Stomach (tissue), 9 donors: ENCODE results near the gene MMEL1. TPM values are rescaled to one million over a fixed set of nuclear protein-coding genes. Genes with fewer than 3 reads are reported as not detected.
A peak's percentile ranks its signal among the peaks of the same experiment; 100 is the strongest.

Experiments
- DNase-seq, 2 donors: peaks; one replicate each; pipeline versions ENCODE4 v3.0.0 to v3.0.0-alpha.2; 2013 to 2019
- H3K27ac ChIP-seq, 5 donors: fragments of 200-600 bp in 4 of 5; sonication (generic) in 4 of 5; one replicate each; pipeline ENCODE4 v1.5.1; 2013 to 2019; ENCODE audit warnings: mild to moderate bottlenecking in 1 of 5, moderate library complexity in 1 of 5
- H3K27me3 ChIP-seq, 3 donors: fragments of 200-600 bp; sonication (generic); one replicate each; pipeline ENCODE4 v1.5.1; 2017 to 2019; ENCODE audit warnings: mixed run types in 1 of 3
- H3K36me3 ChIP-seq, 4 donors: fragments of 200-600 bp; sonication (generic); 1 replicate in 3 of 4; 2 replicates in 1 of 4; pipeline ENCODE4 v1.5.1; 2016 to 2019
- H3K4me1 ChIP-seq, 4 donors: fragments of 200-600 bp; sonication (generic); one replicate each; pipeline ENCODE4 v1.5.1; 2016 to 2019
- H3K4me3 ChIP-seq, 4 donors: fragments of 200-600 bp; sonication (generic) in 3 of 4; one replicate each; pipeline ENCODE4 v1.5.1; 2016 to 2019; ENCODE audit warnings: mild to moderate bottlenecking in 1 of 4
- H3K9me3 ChIP-seq, 4 donors: fragments of 200-600 bp; sonication (generic); one replicate each; pipeline ENCODE4 v1.5.1; 2016 to 2019
- CTCF ChIP-seq, 7 experiments: fragments of 450-650 bp in 4 of 7; fragments of 200-600 bp in 3 of 7; sonication (generic) in 3 of 7; IDR thresholded peaks; one replicate each; pipeline ENCODE4 v1.5.1; 2016 to 2019; ENCODE audit warnings: antibody characterized with exemption in 7 of 7, control low read depth in 2 of 7, mild to moderate bottlenecking in 1 of 7
- EP300 ChIP-seq: sonication (generic); formaldehyde crosslinking; IDR thresholded peaks from one replicate; pipeline ENCODE4 v1.6.1; 2017; ENCODE audit warnings: antibody characterized with exemption
- POLR2A ChIP-seq, 4 donors: fragments of 450-650 bp; IDR thresholded peaks; one replicate each; pipeline ENCODE4 v1.6.1; 2016; ENCODE audit warnings: antibody characterized with exemption in 4 of 4, control low read depth in 2 of 4, mild to moderate bottlenecking in 1 of 4, moderate library complexity in 1 of 4
- POLR2AphosphoS5 ChIP-seq, 3 donors: sonication (generic); formaldehyde crosslinking; IDR thresholded peaks; one replicate each; pipeline ENCODE4 v1.6.1; 2016; ENCODE audit warnings: antibody characterized with exemption in 3 of 3
- WGBS, 5 donors: extraction: QIAGEN DNeasy Blood & Tissue Kit in 3 of 5; methylation state at CpG; one replicate each; pipeline versions ENCODE4 v1.1.5 to v1.1.7; 2013 to 2018; 5-methylcytosine and 5-hydroxymethylcytosine counted together
- intact Hi-C: fragments of 100-400 bp; cut with DNase I; formaldehyde crosslinking; loops from one replicate; pipeline ENCODE4 v1.15.1; 2023; ENCODE audit warnings: low total_unique reads
- polyA plus RNA-seq, 3 donors: library from polyadenylated mRNA; stranded (reverse); fragments of 200-250 nt; gene quantifications; one replicate each; pipeline ENCODE4 v1.2.3, GENCODE V29; 2013
- total RNA-seq, 5 donors: library from RNA; depleted of rRNA; stranded (reverse); fragments of >200 nt; gene quantifications; one replicate each; pipeline versions ENCODE4 v1.1.0 to v1.2.3, GENCODE V29; 2014 to 2016
- donor health status: healthy with polysubstance abuse.
- donor health status: Bipolar disorder and iron deficiency.
- donor health status: healthy.

The MMEL1 gene
- total and polyA plus RNA-seq, 8 donors = 1.3 to 190 (median 23.6) TPM

- intact Hi-C loops = loop anchor here (10.0 kb wide), 3 partner anchors 58 to 228 kb away; partner anchors contain the start of genes PEX10 and PRXL2B
- Histone ChIP-seq H3K36me3 (no peaks in the 10 kb centered on the region), H3K4me3 (peak overlapping the region; percentile 72 to 98 (median 94)), H3K9me3 (peaks cover 5 to 23% (median 20%) of the 10 kb centered on the region in 4 donors), H3K27me3 (no peaks in the 10 kb centered on the region), H3K27ac (peak overlapping the region; percentile 83 to 91 (median 90)), H3K4me1 (peaks cover 17 to 28% (median 26%) of the 10 kb centered on the region in 4 donors)
- peak; percentile 90 to 98 for DNase-seq
- WGBS, 5 donors = 0 to 1% (median 0%) methylated on average over 37 to 84 of the region's 84 CpGs
- peak; percentile 53 to 92 (median 70) for TF ChIP-seq POLR2AphosphoS5 (IDR thresholded peaks at IDR 0.05)
- no peak for TF ChIP-seq EP300
- peak in 1 of 4 donors; percentile 61 for TF ChIP-seq POLR2A (IDR thresholded peaks at IDR 0.05)
- peak in 1 of 7 experiments; percentile 20 for TF ChIP-seq CTCF (IDR thresholded peaks at IDR 0.05)
Observed at GRCh38 chr1:2642560-2643413, 10.0 kb upstream of the MMEL1 start.

- no peaks in the 10 kb centered on the region for H3K36me3 ChIP-seq
- peak in 1 of 2 donors; percentile 23 for DNase-seq
- peaks cover 17 to 28% (median 26%) of the 10 kb centered on the region in 4 donors for H3K4me1 ChIP-seq
- TF ChIP-seq CTCF (IDR thresholded peaks at IDR 0.05) (no peak), EP300 (no peak), POLR2A (IDR thresholded peaks at IDR 0.05) (no peak), POLR2AphosphoS5 (IDR thresholded peaks at IDR 0.05) (no peak)
- intact Hi-C loops = loop anchor here (10.0 kb wide), 3 partner anchors 57 to 227 kb away; partner anchors contain the start of genes PEX10 and PRXL2B
- 21 to 33% (median 27%) methylated on average over 9 to 11 of the region's 11 CpGs for WGBS, 5 donors
- H3K4me3 ChIP-seq = peak overlapping the region; percentile 72 to 98 (median 94)
- peaks cover 0 to 6% (median 0%) of the 10 kb centered on the region in 3 donors for H3K27me3 ChIP-seq
- peak overlapping the region in 4 of 5 donors; percentile 83 to 91 (median 90) for H3K27ac ChIP-seq
- H3K9me3 ChIP-seq = peaks cover 5 to 18% (median 16%) of the 10 kb centered on the region in 4 donors
Observed at GRCh38 chr1:2642131-2642559, 9.3 kb upstream of the MMEL1 start.

- peak overlapping the region in 1 of 5 donors; percentile 90 for H3K27ac ChIP-seq
- H3K36me3 ChIP-seq = no peaks in the 10 kb centered on the region
- peak in 1 of 2 donors; percentile 24 for DNase-seq
- no peak for TF ChIP-seq POLR2AphosphoS5 (IDR thresholded peaks at IDR 0.05)
- TF ChIP-seq CTCF (IDR thresholded peaks at IDR 0.05) = no peak
- TF ChIP-seq EP300 = no peak
- no peak for TF ChIP-seq POLR2A (IDR thresholded peaks at IDR 0.05)
- peaks cover 17 to 28% (median 26%) of the 10 kb centered on the region in 4 donors for H3K4me1 ChIP-seq
- 87 to 97% (median 92%) methylated on average over 5 to 34 of the region's 34 CpGs for WGBS, 5 donors
- H3K9me3 ChIP-seq = peaks cover 3 to 18% (median 16%) of the 10 kb centered on the region in 4 donors
- H3K27me3 ChIP-seq = peaks cover 0 to 12% (median 4%) of the 10 kb centered on the region in 3 donors
- intact Hi-C loops = loop anchor here (10.0 kb wide), 3 partner anchors 57 to 227 kb away; partner anchors contain the start of genes PEX10 and PRXL2B
- H3K4me3 ChIP-seq = peak overlapping the region; percentile 72 to 98 (median 94)
Observed at GRCh38 chr1:2641381-2642130, 8.7 kb upstream of the MMEL1 start.

GRCh38 chr1:2640626-2641025, 7.8 kb upstream of the MMEL1 start:
- H3K36me3 ChIP-seq = no peaks in the 10 kb centered on the region
- no peak for TF ChIP-seq EP300
- TF ChIP-seq CTCF (IDR thresholded peaks at IDR 0.05) = no peak
- no peak for TF ChIP-seq POLR2AphosphoS5 (IDR thresholded peaks at IDR 0.05)
- TF ChIP-seq POLR2A (IDR thresholded peaks at IDR 0.05) = no peak
- intact Hi-C loops = loop anchor here (10.0 kb wide), 3 partner anchors 56 to 226 kb away; partner anchors contain the start of genes PEX10 and PRXL2B

More at GRCh38 chr1:2640626-2641025, 7.8 kb upstream of the MMEL1 start:
- Histone ChIP-seq H3K27ac (no peak overlapping the region), H3K27me3 (peaks cover 0 to 21% (median 4%) of the 10 kb centered on the region in 3 donors), H3K9me3 (peaks cover 0 to 10% (median 10%) of the 10 kb centered on the region in 4 donors), H3K4me1 (peaks cover 17 to 28% (median 26%) of the 10 kb centered on the region in 4 donors), H3K4me3 (no peak overlapping the region)
- WGBS, 5 donors = 72 to 86% (median 81%) methylated on average over 2 to 3 of the region's 3 CpGs
- DNase-seq = no peak
